HG03565 (cell line): ENCODE data around the gene DNM2.
"Not testable (repeated sequence)": the region's sequence is repeated elsewhere in the genome, so short reads cannot be mapped to it uniquely, and the experiment has no call there.

Experiments
- ATAC-seq: cut with Tn5 transposase; IDR thresholded peaks from one replicate; pipeline ENCODE4 v1.9.1; 2021; ENCODE audit warnings: mild to moderate bottlenecking, moderate library complexity; ENCODE audit not compliant: unreplicated experiment

Gene DNM2

DNA sequence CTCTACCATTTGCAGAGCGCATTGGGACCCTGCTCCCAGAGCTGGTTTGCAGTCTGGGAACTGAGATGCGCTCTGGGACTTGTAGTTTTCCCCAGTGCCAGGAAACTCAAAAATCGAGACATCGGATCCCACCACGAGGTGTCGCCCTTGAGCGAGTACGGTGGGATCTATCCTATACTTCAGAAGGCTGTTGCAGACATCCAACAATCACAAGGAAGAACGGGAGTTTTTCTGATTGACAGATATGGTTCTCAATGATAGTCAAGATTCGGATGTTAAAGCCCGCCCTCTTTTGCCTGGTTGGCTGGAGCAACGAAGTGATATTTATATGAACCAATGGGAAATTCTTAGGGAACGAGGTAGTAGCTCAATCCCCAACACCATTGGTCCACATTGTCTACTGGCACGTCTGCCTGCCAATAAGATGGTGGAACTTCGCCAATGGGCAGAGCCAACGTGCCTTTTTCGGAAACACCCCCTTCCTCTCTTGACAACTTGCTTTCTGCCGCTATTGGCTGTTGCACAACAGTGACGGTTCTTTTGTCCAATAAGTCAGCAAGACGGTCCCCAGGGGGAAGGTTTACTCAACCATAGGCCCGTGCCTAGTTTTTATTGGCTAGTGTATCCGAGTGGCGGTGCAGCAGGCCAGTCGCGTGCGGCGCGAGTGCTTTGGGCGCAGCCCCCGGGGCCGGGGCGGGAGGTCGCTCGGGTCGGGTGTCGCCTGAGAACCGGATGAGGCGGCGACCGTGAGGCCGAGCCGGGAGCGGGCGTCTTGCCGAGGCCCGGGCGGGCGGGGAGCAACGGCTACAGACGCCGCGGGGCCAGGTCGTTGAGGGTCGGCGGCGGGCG, at the start of gene DNM2:
Gene DNM2, plus strand, starts transcription at position 724 of the 849 bp plus-strand sequence. CDS start 164 bp downstream, outside the sequence.
- peak; percentile 83 for ATAC-seq

- ATAC-seq, result no peak
Observed at GRCh38 chr19:10669246-10669645, 48.6 kb upstream of the DNM2 start.

DNA sequence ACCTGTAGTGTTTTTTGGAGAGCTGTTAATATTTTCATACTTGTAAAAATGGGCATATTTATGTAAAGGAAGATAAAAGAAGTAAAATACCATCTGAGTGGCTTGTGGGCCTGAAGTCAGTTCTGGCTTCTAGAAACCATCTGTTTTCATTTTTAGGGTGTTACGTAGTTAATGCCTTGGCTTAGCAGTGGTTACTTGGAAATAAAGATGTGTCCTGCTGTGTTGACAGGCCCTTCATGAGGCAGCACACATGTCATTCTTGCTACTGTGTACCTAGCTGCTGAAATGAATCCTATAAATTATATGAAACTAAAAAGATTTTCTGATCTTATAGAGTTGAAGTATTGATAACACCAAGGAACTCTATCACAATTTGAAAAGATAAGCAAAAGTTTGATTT, 47.7 kb upstream of the DNM2 start:
- no peak for ATAC-seq

DNA sequence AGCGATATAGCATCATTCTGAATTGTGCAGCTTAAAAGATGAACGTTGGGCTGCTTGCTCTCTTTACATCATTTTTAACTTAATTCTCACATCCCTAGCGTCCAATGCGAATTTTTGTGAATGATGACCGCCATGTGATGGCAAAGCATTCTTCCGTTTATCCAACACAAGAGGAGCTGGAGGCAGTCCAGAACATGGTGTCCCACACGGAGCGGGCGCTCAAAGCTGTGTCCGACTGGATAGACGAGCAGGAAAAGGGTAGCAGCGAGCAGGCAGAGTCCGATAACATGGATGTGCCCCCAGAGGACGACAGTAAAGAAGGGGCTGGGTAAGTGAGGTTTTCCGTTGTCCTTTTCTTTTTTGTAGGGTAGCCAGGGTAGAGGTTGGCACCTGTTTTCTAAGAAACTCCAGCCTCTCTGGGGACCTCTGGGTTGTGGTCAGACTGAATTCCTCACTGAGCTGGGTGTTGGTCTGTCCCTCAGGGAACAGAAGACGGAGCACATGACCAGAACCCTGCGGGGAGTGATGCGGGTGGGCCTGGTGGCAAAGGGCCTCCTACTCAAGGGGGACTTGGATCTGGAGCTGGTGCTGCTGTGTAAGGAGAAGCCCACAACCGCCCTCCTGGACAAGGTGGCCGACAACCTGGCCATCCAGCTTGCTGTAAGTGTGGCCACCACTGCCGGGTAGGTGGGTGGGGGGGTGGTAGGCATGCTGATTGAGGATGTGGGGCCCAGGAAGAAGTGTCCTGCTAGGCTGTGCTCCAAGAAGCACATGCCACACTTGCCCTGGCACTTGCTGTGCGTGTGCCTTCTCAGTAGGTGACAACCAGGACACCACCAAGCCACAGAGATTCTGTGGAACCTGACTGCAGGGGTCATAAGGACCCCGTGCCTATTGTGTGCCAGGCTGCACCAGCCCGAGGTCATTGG, 46.7 kb upstream of the DNM2 start:
- ATAC-seq, result no peak

DNA sequence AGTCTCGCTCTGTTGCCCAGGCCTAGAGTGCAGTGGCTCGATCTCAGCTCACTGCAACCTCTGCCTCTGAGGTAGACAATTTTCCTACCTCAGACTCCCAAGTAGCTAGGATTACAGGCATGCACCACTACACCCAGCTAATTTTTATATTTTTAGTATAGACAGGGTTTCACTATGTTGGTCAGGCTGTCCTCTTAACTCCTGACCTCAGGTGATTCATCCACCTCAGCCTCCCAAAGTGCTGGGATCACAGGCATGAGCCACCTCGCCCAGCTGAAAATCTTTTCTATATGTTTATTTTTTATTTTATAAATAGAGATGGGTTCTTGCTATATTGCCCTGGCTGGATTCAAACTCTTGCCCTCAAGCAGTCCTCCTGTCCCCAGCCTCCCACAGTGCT, 46.0 kb upstream of the DNM2 start:
- ATAC-seq, result not testable (repeated sequence)

DNA sequence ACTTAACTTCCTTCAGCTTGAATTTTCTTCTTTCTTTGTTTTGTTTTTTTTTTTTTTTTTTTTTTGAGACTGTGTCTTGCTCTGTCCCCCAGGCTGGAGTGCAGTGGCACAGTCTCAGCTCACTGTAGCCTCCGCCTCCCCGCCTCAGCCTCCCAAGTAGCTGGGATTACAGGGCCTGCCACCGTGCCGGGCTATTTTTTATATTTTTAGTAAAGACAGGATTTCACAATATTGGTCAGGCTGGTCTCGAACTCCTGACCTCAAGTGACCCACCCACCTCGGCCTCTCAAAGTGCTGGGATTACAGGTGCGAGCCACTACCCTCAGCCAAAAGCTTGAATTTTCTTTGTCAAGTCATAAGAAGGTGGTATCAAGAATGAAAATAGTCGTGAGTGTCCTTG, 42.7 kb upstream of the DNM2 start:
- ATAC-seq, result not testable (repeated sequence)

DNA sequence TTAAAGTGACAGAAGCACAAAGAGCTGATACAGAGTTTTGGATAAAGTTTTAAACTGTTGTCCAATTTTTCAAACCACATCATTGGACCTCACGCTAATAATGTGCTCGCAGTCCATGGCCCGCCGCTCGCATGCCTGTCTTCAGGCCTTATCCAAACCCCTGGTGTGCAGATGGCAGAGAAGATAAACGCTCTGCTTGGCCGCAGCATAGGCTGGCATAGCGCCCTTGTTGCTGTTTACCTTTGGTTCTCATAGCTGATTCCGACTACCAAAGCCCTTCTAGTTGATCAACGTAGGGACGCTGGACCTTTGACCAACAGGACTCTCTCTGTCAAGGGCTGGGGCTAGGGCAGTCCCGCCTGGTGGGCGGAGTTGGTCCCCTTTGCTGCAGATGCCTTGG, 40.1 kb upstream of the DNM2 start:
- ATAC-seq, result no peak

DNA sequence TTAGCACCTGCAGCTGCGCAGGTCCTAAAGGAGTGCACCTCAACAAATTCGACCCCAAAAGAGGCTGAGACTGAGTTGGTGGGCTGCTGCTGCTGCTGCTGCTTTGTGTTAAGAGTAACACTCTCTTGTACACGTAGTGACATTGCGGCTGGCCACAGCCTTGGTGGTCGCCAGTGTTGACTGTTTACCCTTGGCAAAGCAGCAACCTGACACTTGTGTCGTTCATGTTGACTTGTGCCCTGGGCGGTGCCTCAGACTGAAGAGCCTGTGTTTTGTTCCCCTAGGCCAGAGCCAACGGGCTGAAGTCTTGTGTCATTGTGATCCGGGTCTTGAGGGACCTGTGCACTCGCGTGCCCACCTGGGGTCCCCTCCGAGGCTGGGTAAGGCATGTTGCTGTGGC, 39.1 kb upstream of the DNM2 start:
- ATAC-seq, result no peak

DNA sequence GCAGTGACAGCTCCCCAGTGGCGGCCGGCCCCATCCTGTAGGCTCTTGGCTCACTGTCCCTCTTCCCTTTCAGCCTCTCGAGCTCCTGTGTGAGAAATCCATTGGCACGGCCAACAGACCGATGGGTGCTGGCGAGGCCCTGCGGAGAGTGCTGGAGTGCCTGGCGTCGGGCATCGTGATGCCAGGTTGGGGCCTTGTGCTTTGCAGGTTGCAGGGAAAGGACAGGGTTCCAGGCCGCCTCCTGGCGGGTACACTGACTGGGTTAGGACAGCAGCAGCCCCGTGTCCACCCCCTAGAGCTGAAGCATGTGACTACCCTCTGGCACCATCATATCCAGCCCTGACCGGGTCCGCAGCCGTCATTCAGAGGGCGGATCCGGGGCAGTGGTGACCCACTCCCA, 38.1 kb upstream of the DNM2 start:
- no peak for ATAC-seq

GRCh38 chr19:10680545-10681135, 37.2 kb upstream of the DNM2 start:
- no peak for ATAC-seq

GRCh38 chr19:10681658-10682057, 36.2 kb upstream of the DNM2 start:
- no peak for ATAC-seq

DNA sequence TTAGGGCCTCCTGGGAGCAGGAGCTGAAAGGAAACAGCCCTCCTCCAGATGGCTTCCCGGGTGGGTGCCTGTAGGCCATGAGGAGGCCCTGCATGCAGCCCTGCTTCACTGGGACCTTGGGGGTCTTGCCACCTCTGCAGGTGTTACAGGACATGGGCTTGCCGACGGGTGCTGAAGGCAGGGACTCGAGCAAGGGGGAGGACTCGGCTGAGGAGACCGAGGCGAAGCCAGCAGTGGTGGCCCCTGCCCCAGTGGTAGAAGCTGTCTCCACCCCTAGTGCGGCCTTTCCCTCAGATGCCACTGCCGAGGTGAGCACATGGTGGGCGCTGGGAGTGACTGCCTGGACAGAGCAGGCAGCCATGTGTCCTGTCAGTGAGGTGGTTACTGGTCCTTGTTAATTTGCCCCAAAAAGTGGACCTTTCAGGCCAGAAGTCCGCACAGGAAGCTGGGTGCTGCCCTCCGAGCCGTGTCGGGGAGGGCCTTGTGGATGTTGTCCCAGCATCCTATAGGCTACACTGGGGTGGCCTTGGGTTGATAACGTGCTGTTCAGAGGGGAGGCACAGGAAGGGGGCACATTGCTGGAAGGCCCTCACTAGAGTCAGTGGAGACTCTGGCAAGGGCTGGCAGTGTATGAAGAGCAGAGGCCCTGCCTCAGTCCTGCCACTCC, 35.3 kb upstream of the DNM2 start:
- ATAC-seq, result no peak

GRCh38 chr19:10683064-10683426, 34.8 kb upstream of the DNM2 start:
- no peak for ATAC-seq

- no peak for ATAC-seq
Observed at GRCh38 chr19:10683582-10683981, 34.3 kb upstream of the DNM2 start.

- ATAC-seq, result no peak
Observed at GRCh38 chr19:10685210-10685609, 32.7 kb upstream of the DNM2 start.

GRCh38 chr19:10686193-10686592, 31.7 kb upstream of the DNM2 start:
- no peak for ATAC-seq

- ATAC-seq, result no peak
Observed at GRCh38 chr19:10686661-10687517, 31.0 kb upstream of the DNM2 start.

- ATAC-seq, result no peak
Observed at GRCh38 chr19:10687518-10688288, 30.2 kb upstream of the DNM2 start.

- ATAC-seq, result no peak
Observed at GRCh38 chr19:10688545-10689280, 29.2 kb upstream of the DNM2 start.
